SK-MEL-5 (cell line): Measurements from ENCODE around the gene NHSL1. TPM values are rescaled to one million over a fixed set of nuclear protein-coding genes. Genes with fewer than 3 reads are reported as not detected.

Experiments used
- DNase-seq: peaks from one replicate; pipeline ENCODE4 v3.0.0-alpha.2; 2016; ENCODE audit warnings: low read depth, low spot score
- in situ Hi-C: cut with HindIII; loops from 2 replicates; pipeline ENCODE4 v1.10.0; 2016; ENCODE audit warnings: low sequenced_read_pairs, high pct_unique_total_duplicates, low pct_unique_long_range_greater_than_20kb
- total RNA-seq: library from RNA; depleted of rRNA; stranded (reverse); fragments of >200 nt; shearing (Covaris generic); gene quantifications from 2 replicates; pipeline ENCODE4 v1.2.3, GENCODE V29; 2014

The NHSL1 gene
- total RNA-seq, 1 experiment from 2014 or later, result 64.2 TPM

- in situ Hi-C loops, result no loop called here
- no peak for DNase-seq
Measured at GRCh38 chr6:138503881-138504680, 4.8 kb upstream of the NHSL1 start.

GRCh38 chr6:138502546-138502945 is 3.3 kb upstream of the NHSL1 start:
- in situ Hi-C loops, result no loop called here
- DNase-seq, result no peak

GRCh38 chr6:138500867-138501446 is 1.7 kb upstream of the NHSL1 start:
- in situ Hi-C loops, result no loop called here
- no peak for DNase-seq

- no peak for DNase-seq
- in situ Hi-C loops, result no loop called here
Measured at GRCh38 chr6:138500045-138500665, 861 bp upstream of the NHSL1 start.

GRCh38 chr6:138498629-138499302 is 528 bp downstream of the NHSL1 start:
- in situ Hi-C loops, result no loop called here
- DNase-seq, result no peak

GRCh38 chr6:138497286-138497685 is 2.0 kb downstream of the NHSL1 start:
- no peak for DNase-seq
- in situ Hi-C loops, result no loop called here

GRCh38 chr6:138494312-138494711 is 5.0 kb downstream of the NHSL1 start:
- no peak for DNase-seq
- in situ Hi-C loops, result no loop called here

GRCh38 chr6:138493413-138493812 is 5.9 kb downstream of the NHSL1 start:
- in situ Hi-C loops, result no loop called here
- DNase-seq, result peak; percentile 39

GRCh38 chr6:138492871-138493270 is 6.4 kb downstream of the NHSL1 start:
- in situ Hi-C loops, result no loop called here
- DNase-seq, result no peak

GRCh38 chr6:138492113-138492512 is 7.2 kb downstream of the NHSL1 start:
- no peak for DNase-seq
- in situ Hi-C loops, result no loop called here

- no peak for DNase-seq
Measured at GRCh38 chr6:138491017-138491416, 8.3 kb downstream of the NHSL1 start.

GRCh38 chr6:138489846-138490245 is 9.4 kb downstream of the NHSL1 start:
- DNase-seq, result no peak

More at GRCh38 chr6:138491017-138491416, 8.3 kb downstream of the NHSL1 start:
- in situ Hi-C loops, result no loop called here

GRCh38 chr6:138487102-138487604 is 12.1 kb downstream of the NHSL1 start:
- DNase-seq, result no peak
- in situ Hi-C loops, result no loop called here

More at GRCh38 chr6:138489846-138490245, 9.4 kb downstream of the NHSL1 start:
- in situ Hi-C loops, result no loop called here

GRCh38 chr6:138486249-138487101 is 12.8 kb downstream of the NHSL1 start:
- no peak for DNase-seq

GRCh38 chr6:138485586-138486248 is 13.6 kb downstream of the NHSL1 start:
- in situ Hi-C loops, result no loop called here
- DNase-seq, result peak; percentile 63

More at GRCh38 chr6:138486249-138487101, 12.8 kb downstream of the NHSL1 start:
- in situ Hi-C loops, result no loop called here

- in situ Hi-C loops, result no loop called here
- peak; percentile 53 for DNase-seq
Measured at GRCh38 chr6:138485005-138485545, 14.2 kb downstream of the NHSL1 start.
